HFF-Myc (cell line): ENCODE measurements around the gene CYP3A7.
"Not testable (repeated sequence)": the region's sequence is repeated elsewhere in the genome, so short reads cannot be mapped to it uniquely, and the experiment has no call there.

Experiments
- DNase-seq: peaks from one replicate; pipeline ENCODE4 v3.0.0-alpha.2; 2011; ENCODE audit warnings: low read depth; ENCODE audit errors: extremely low read depth
- H3K4me3 ChIP-seq: replicated peaks from 2 replicates; pipeline ENCODE4 v1.5.1; 2011; ENCODE audit warnings: low read depth, mild to moderate bottlenecking, control low read depth, low read length
- CTCF ChIP-seq: IDR thresholded peaks from 2 replicates; pipeline ENCODE4 v1.5.1; 2012; ENCODE audit warnings: mild to moderate bottlenecking, low read depth, low read length, control low read depth; ENCODE audit errors: missing control alignments

CYP3A7 gene

GRCh38 chr7:99734987-99735386, at the start of gene CYP3A7:
Gene CYP3A7 (minus strand): TSS chr7:99735196. CDS start chr7:99735093, 103 bp downstream.
- no peak for DNase-seq
- no peak within 1 kb of the TSS for H3K4me3 ChIP-seq
- TF ChIP-seq CTCF, result no peak

GRCh38 chr7:99784007-99784406, 49.0 kb upstream of the CYP3A7 start, which contains the start of gene CYP3A4:
Gene CYP3A4 (minus strand): TSS chr7:99784184. CDS start chr7:99784081, 103 bp downstream.
- H3K4me3 ChIP-seq, result no peak within 1 kb of the TSS
- no peak for DNase-seq
- TF ChIP-seq CTCF, result no peak

GRCh38 chr7:99782012-99782953, 47.3 kb upstream of the CYP3A7 start:
- H3K4me3 ChIP-seq, result no peak overlapping the region
- no peak for TF ChIP-seq CTCF
- no peak for DNase-seq

GRCh38 chr7:99780588-99780987, 45.6 kb upstream of the CYP3A7 start:
- TF ChIP-seq CTCF, result no peak
- no peak overlapping the region for H3K4me3 ChIP-seq
- no peak for DNase-seq

GRCh38 chr7:99779949-99780348, 45.0 kb upstream of the CYP3A7 start:
- TF ChIP-seq CTCF, result no peak
- DNase-seq, result no peak
- H3K4me3 ChIP-seq, result no peak overlapping the region

- no peak for TF ChIP-seq CTCF
- DNase-seq, result no peak
- H3K4me3 ChIP-seq, result no peak overlapping the region
These were observed 43.9 kb upstream of the CYP3A7 start for GRCh38 chr7:99778880-99779279.

- not testable (repeated sequence) for H3K4me3 ChIP-seq, DNase-seq
These were observed 38.4 kb upstream of the CYP3A7 start for GRCh38 chr7:99773395-99773794.
